OCI-LY3 (cell line): Measurements from ENCODE around the gene IL4R.

Source experiments
- CTCF ChIP-seq: fragments of 200-600, 300-600 bp; sonication (generic); IDR thresholded peaks from 2 replicates; pipeline ENCODE4 v1.5.1; 2014; ENCODE audit warnings: antibody characterized with exemption, low read length, low read depth
- EZH2phosphoT487 ChIP-seq: fragments of 200-600 bp; shearing (Covaris generic); IDR thresholded peaks from 2 replicates; pipeline ENCODE4 v1.6.1; 2018; ENCODE audit warnings: antibody characterized with exemption, mixed run types, low read depth

GRCh38 chr16:27339180-27339579 is 25.4 kb downstream of the IL4R start:
- no peak for TF ChIP-seq CTCF
- TF ChIP-seq EZH2phosphoT487 = no peak
